OCI-LY7 (cell line): ENCODE measurements around the gene XPA. TPM values are rescaled to one million over a fixed set of nuclear protein-coding genes. Genes with fewer than 3 reads are reported as not detected.

Experiments used
- BruUV-seq: library from RNA; stranded (reverse); fragments of 400-500 nt; replicated peaks from 2 replicates; lab custom pipeline; 2021; lab: Mats Ljungman, UMichigan
- CTCF ChIA-PET: fragments of 300-600 bp; sonication (Branson Sonifier 250); formaldehyde crosslinking; loops from one replicate; lab custom pipeline; 2022; ENCODE audit warnings: antibody characterized with exemption; ENCODE audit not compliant: unreplicated experiment; lab: Charles Lee
- POLR2A ChIA-PET: fragments of 300-600 bp; sonication (Branson Sonifier 250); formaldehyde crosslinking; loops from one replicate; lab custom pipeline; 2022; ENCODE audit warnings: antibody characterized with exemption; lab: Charles Lee
- DNase-seq: peaks from one replicate; pipeline ENCODE4 v3.0.0-alpha.2; 2015; ENCODE audit warnings: low spot score
- H2AFZ ChIP-seq: fragments of 200-600 bp; sonication (generic), shearing (Covaris generic); 2 replicates; pipeline ENCODE4 v1.6.1; 2014; ENCODE audit warnings: mild to moderate bottlenecking, antibody characterized with exemption, low read length, moderate library complexity
- H3K27ac ChIP-seq: fragments of 200-600 bp; sonication (generic); 2 replicates; pipeline ENCODE4 v1.5.1; 2014; ENCODE audit warnings: mixed run types, low read depth, mild to moderate bottlenecking, moderate library complexity, low read length, inconsistent platforms; ENCODE audit not compliant: poor library complexity, severe bottlenecking
- H3K36me3 ChIP-seq: fragments of 200-600 bp; sonication (generic); 2 replicates; pipeline ENCODE4 v1.6.1; 2014; ENCODE audit warnings: mild to moderate bottlenecking, antibody characterized with exemption, low read length, moderate library complexity, mixed read lengths; ENCODE audit not compliant: insufficient read depth
- H3K4me1 ChIP-seq: fragments of 200-600 bp; sonication (generic); 2 replicates; pipeline ENCODE4 v1.5.1; 2014; ENCODE audit warnings: mild to moderate bottlenecking, low read length; ENCODE audit not compliant: insufficient read depth, poor library complexity, severe bottlenecking
- H3K4me2 ChIP-seq: fragments of 200-600 bp; sonication (generic); 2 replicates; pipeline ENCODE4 v1.6.1; 2014; ENCODE audit warnings: mild to moderate bottlenecking, low read length
- H3K4me3 ChIP-seq: fragments of 200-600 bp; sonication (generic); 2 replicates; pipeline ENCODE4 v1.5.1; 2014; ENCODE audit warnings: mild to moderate bottlenecking, low read depth, low read length; ENCODE audit not compliant: poor library complexity, severe bottlenecking
- H3K79me2 ChIP-seq: fragments of 200-600 bp; sonication (generic); 2 replicates; pipeline ENCODE4 v1.6.1; 2016; ENCODE audit warnings: low read depth, mild to moderate bottlenecking, low read length, moderate library complexity, mixed read lengths; ENCODE audit not compliant: insufficient read depth
- H3K9me2 ChIP-seq: fragments of 200-600 bp; sonication (generic); 2 replicates; pipeline ENCODE4 v1.6.1; 2016; ENCODE audit warnings: mild to moderate bottlenecking, low read length, mixed read lengths; ENCODE audit not compliant: insufficient read depth
- H3K9me3 ChIP-seq: fragments of 200-600 bp; sonication (generic); 2 replicates; pipeline ENCODE4 v1.6.1; 2014; ENCODE audit warnings: mild to moderate bottlenecking, mixed run types, low read length, mixed read lengths
- H4K20me1 ChIP-seq: fragments of 200-600 bp; sonication (generic); 2 replicates; pipeline ENCODE4 v1.6.1; 2014; ENCODE audit warnings: mild to moderate bottlenecking, antibody characterized with exemption, low read length, moderate library complexity, mixed read lengths; ENCODE audit not compliant: insufficient read depth
- CTCF ChIP-seq: fragments of 200-600 bp; sonication (generic); conservative IDR thresholded peaks from 2 replicates; pipeline ENCODE4 v1.5.1; 2014; ENCODE audit warnings: mild to moderate bottlenecking, antibody characterized with exemption, low read length, moderate library complexity, mixed read lengths
- EZH2phosphoT487 ChIP-seq: fragments of 200-600 bp; sonication (generic); IDR thresholded peaks from 2 replicates; pipeline ENCODE4 v1.6.1; 2018; ENCODE audit warnings: low read depth, borderline replicate concordance, mild to moderate bottlenecking, mixed run types, antibody characterized with exemption, low read length, moderate library complexity, mixed read lengths
- intact Hi-C: fragments of 100-400 bp; cut with micrococcal nuclease; formaldehyde crosslinking; loops from one replicate; pipeline ENCODE4 v1.10.0; 2022; ENCODE audit not compliant: unreplicated experiment
- total RNA-seq, 2 experiments: library from RNA; depleted of rRNA in 1 of 2; stranded (reverse); fragments of >200 nt in 1 of 2; shearing (Covaris generic) in 1 of 2; gene quantifications; 2 replicates each; pipeline ENCODE4 v1.2.3, GENCODE V29; 2014 to 2022

XPA gene
- total RNA-seq, 2 experiments from 2014 or later, result 15.7 to 15.8 TPM

- Histone ChIP-seq H2AFZ (no peak overlapping the region), H3K27ac (no peak overlapping the region), H3K9me2 (no peaks in the 10 kb centered on the region), H3K9me3 (no peaks in the 10 kb centered on the region), H3K4me1 (no peaks in the 10 kb centered on the region), H3K4me3 (no peak overlapping the region), H4K20me1 (no peaks in the 10 kb centered on the region), H3K4me2 (no peak overlapping the region), H3K36me3 (no peaks in the 10 kb centered on the region), H3K79me2 (no peaks in the 10 kb centered on the region)
- TF ChIP-seq EZH2phosphoT487 (no peak), CTCF (peak; percentile 95)
- no TSS peak for BruUV-seq
- intact Hi-C loops, result loop anchor here (1.0 kb wide), 1 partner anchor 191 kb away; no protein-coding TSS in a partner anchor
- POLR2A ChIA-PET, result no interaction called here
- peak; percentile 74 for DNase-seq
- CTCF ChIA-PET, result no interaction called here
These were observed 13.4 kb upstream of the XPA start for GRCh38 chr9:97710356-97711222.

- no peaks in the 10 kb centered on the region for H3K79me2 ChIP-seq
- H3K4me1 ChIP-seq, result no peaks in the 10 kb centered on the region
- TF ChIP-seq CTCF (no peak), EZH2phosphoT487 (no peak)
- H3K9me3 ChIP-seq, result no peaks in the 10 kb centered on the region
- ChIA-PET POLR2A (no interaction called here), CTCF (no interaction called here)
- H3K4me2 ChIP-seq, result no peak overlapping the region
- DNase-seq, result no peak
- no peaks in the 10 kb centered on the region for H3K36me3 ChIP-seq
- H4K20me1 ChIP-seq, result no peaks in the 10 kb centered on the region
- H3K9me2 ChIP-seq, result no peaks in the 10 kb centered on the region
- H2AFZ ChIP-seq, result no peak overlapping the region
- no TSS peak for BruUV-seq
- H3K27ac ChIP-seq, result no peak overlapping the region
- no peak overlapping the region for H3K4me3 ChIP-seq
- intact Hi-C loops, result no loop called here
These were observed 9.1 kb upstream of the XPA start for GRCh38 chr9:97706246-97706645.

GRCh38 chr9:97705354-97705950 is 8.3 kb upstream of the XPA start:
- Histone ChIP-seq H3K4me2 (no peak overlapping the region), H3K36me3 (no peaks in the 10 kb centered on the region), H4K20me1 (no peaks in the 10 kb centered on the region), H3K4me1 (no peaks in the 10 kb centered on the region), H3K9me3 (no peaks in the 10 kb centered on the region), H3K27ac (no peak overlapping the region), H3K79me2 (no peaks in the 10 kb centered on the region), H3K9me2 (no peaks in the 10 kb centered on the region), H2AFZ (no peak overlapping the region), H3K4me3 (no peak overlapping the region)
- intact Hi-C loops, result no loop called here
- POLR2A ChIA-PET, result interaction anchor here (0.6 to 0.9 kb wide), 2 partner anchors 13 to 290 kb away, joined by 3 to 8 read pairs; no protein-coding TSS in a partner anchor
- no TSS peak for BruUV-seq
- DNase-seq, result no peak
- CTCF ChIA-PET, result no interaction called here
- no peak for TF ChIP-seq CTCF
- TF ChIP-seq EZH2phosphoT487, result no peak
